Esophagus squamous epithelium (tissue), 4 donors: Measurements from ENCODE around the gene CHERP.
"Not testable (repeated sequence)": the region's sequence is repeated elsewhere in the genome, so short reads cannot be mapped to it uniquely, and the experiment has no call there.

Experiments used
- CTCF ChIP-seq, 6 experiments: fragments of 450-650 bp in 4 of 6; fragments of 200-600 bp in 2 of 6; sonication (generic) in 2 of 6; IDR thresholded peaks; one replicate each; pipeline ENCODE4 v1.5.1; 2016 to 2019; ENCODE audit warnings: antibody characterized with exemption in 6 of 6, mild to moderate bottlenecking in 4 of 6, moderate library complexity in 4 of 6
- POLR2A ChIP-seq, 4 donors: fragments of 450-650 bp; IDR thresholded peaks; one replicate each; pipeline ENCODE4 v1.6.1; 2017; ENCODE audit warnings: antibody characterized with exemption in 4 of 4, mild to moderate bottlenecking in 4 of 4, moderate library complexity in 3 of 4

GRCh38 chr19:16472559-16472899 lies 69.7 kb downstream of the CHERP start:
- not testable (repeated sequence) for TF ChIP-seq POLR2A, CTCF (IDR thresholded peaks at IDR 0.05)
